Activated CD4-positive, alpha-beta T cell treated with anti-CD3 and anti-CD28 coated beads, Interleukin-2, amount 10 ng/mL, durations not matched to agents 24 days and 14 days (primary cell): ENCODE measurements around the gene EFHD1. TPM values are rescaled to one million over a fixed set of nuclear protein-coding genes. Genes with fewer than 3 reads are reported as not detected.
"Not testable (repeated sequence)": the region's sequence is repeated elsewhere in the genome, so short reads cannot be mapped to it uniquely, and the experiment has no call there.

ENCODE experiments used
- DNase-seq: peaks from one replicate; pipeline ENCODE4 v3.0.0; 2022
- H3K27ac Mint-ChIP-seq: one replicate; pipeline ENCODE4 v1.8.0; 2022; ENCODE audit warnings: mild to moderate bottlenecking, mixed read lengths
- H3K27me3 Mint-ChIP-seq: one replicate; pipeline ENCODE4 v1.8.0; 2022; ENCODE audit warnings: mixed read lengths
- H3K36me3 Mint-ChIP-seq: one replicate; pipeline ENCODE4 v1.8.0; 2022; ENCODE audit warnings: low read depth, mild to moderate bottlenecking, mixed read lengths
- H3K4me1 Mint-ChIP-seq: one replicate; pipeline ENCODE4 v1.8.0; 2021; ENCODE audit warnings: mixed read lengths
- H3K4me3 Mint-ChIP-seq: one replicate; pipeline ENCODE4 v1.8.0; 2022; ENCODE audit warnings: mild to moderate bottlenecking, moderate library complexity, mixed read lengths
- H3K9me3 Mint-ChIP-seq: one replicate; pipeline ENCODE4 v1.8.0; 2021; ENCODE audit warnings: mixed read lengths
- intact Hi-C: fragments of 100-400 bp; cut with micrococcal nuclease; formaldehyde crosslinking; loops from one replicate; pipeline ENCODE4 v1.15.1; 2023
- total RNA-seq: library from RNA; stranded (reverse); gene quantifications from 2 replicates; pipeline ENCODE4 v1.2.3, GENCODE V29; 2022

EFHD1 gene
- total RNA-seq, 1 donor from 2014 or later, result 0.49 TPM

GRCh38 chr2:232632229-232632903, 1.0 kb upstream of the EFHD1 start:
- no peaks in the 10 kb centered on the region for H3K9me3 Mint-ChIP-seq
- H3K27me3 Mint-ChIP-seq, result peaks cover 44% of the 10 kb centered on the region
- peaks cover 1% of the 10 kb centered on the region for H3K36me3 Mint-ChIP-seq
- intact Hi-C loops, result no loop called here
- H3K27ac Mint-ChIP-seq, result no peak overlapping the region
- H3K4me1 Mint-ChIP-seq, result peaks cover 5% of the 10 kb centered on the region
- H3K4me3 Mint-ChIP-seq, result peak overlapping the region; percentile 49
- DNase-seq, result no peak

- peaks cover 1% of the 10 kb centered on the region for H3K36me3 Mint-ChIP-seq
- peaks cover 5% of the 10 kb centered on the region for H3K4me1 Mint-ChIP-seq
- DNase-seq, result no peak
- no peak overlapping the region for H3K27ac Mint-ChIP-seq
- intact Hi-C loops, result no loop called here
- H3K27me3 Mint-ChIP-seq, result peaks cover 45% of the 10 kb centered on the region
- peak overlapping the region; percentile 49 for H3K4me3 Mint-ChIP-seq
- no peaks in the 10 kb centered on the region for H3K9me3 Mint-ChIP-seq
These were observed 446 bp upstream of the EFHD1 start for GRCh38 chr2:232632904-232633412.

- H3K27me3 Mint-ChIP-seq, result peaks cover 54% of the 10 kb centered on the region
- H3K9me3 Mint-ChIP-seq, result no peaks in the 10 kb centered on the region
- H3K27ac Mint-ChIP-seq, result no peak overlapping the region
- H3K4me3 Mint-ChIP-seq, result peak overlapping the region; percentile 34
- DNase-seq, result no peak
- H3K36me3 Mint-ChIP-seq, result peaks cover 1% of the 10 kb centered on the region
- H3K4me1 Mint-ChIP-seq, result peaks cover 5% of the 10 kb centered on the region
- intact Hi-C loops, result no loop called here
These were observed 1.1 kb downstream of the EFHD1 start for GRCh38 chr2:232634206-232635150.

GRCh38 chr2:232635376-232635775, 2.0 kb downstream of the EFHD1 start:
- H3K4me1 Mint-ChIP-seq, DNase-seq, H3K9me3 Mint-ChIP-seq, H3K27ac Mint-ChIP-seq, intact Hi-C loops, H3K36me3 Mint-ChIP-seq: not testable (repeated sequence)
- H3K4me3 Mint-ChIP-seq, result peak overlapping the region; percentile 34
- H3K27me3 Mint-ChIP-seq, result peaks cover 58% of the 10 kb centered on the region

- Mint-ChIP-seq H3K36me3 (peaks cover 1% of the 10 kb centered on the region), H3K27me3 (peaks cover 59% of the 10 kb centered on the region), H3K4me1 (peaks cover 5% of the 10 kb centered on the region), H3K4me3 (no peak overlapping the region), H3K9me3 (no peaks in the 10 kb centered on the region), H3K27ac (no peak overlapping the region)
- DNase-seq, result no peak
- intact Hi-C loops, result no loop called here
These were observed 2.4 kb downstream of the EFHD1 start for GRCh38 chr2:232635820-232636219.

- Mint-ChIP-seq H3K36me3 (peaks cover 1% of the 10 kb centered on the region), H3K9me3 (no peaks in the 10 kb centered on the region), H3K27ac (no peak overlapping the region), H3K4me3 (no peak overlapping the region), H3K4me1 (peaks cover 5% of the 10 kb centered on the region), H3K27me3 (peaks cover 55% of the 10 kb centered on the region)
- DNase-seq, result no peak
- intact Hi-C loops, result no loop called here
These were observed 3.5 kb downstream of the EFHD1 start for GRCh38 chr2:232636788-232637420.

- Mint-ChIP-seq H3K9me3 (no peaks in the 10 kb centered on the region), H3K4me1 (no peaks in the 10 kb centered on the region), H3K36me3 (no peaks in the 10 kb centered on the region), H3K27me3 (peaks cover 52% of the 10 kb centered on the region), H3K27ac (no peak overlapping the region), H3K4me3 (no peak overlapping the region)
- no peak for DNase-seq
- intact Hi-C loops, result no loop called here
These were observed 4.6 kb downstream of the EFHD1 start for GRCh38 chr2:232637866-232638583.

- H3K36me3 Mint-ChIP-seq, result no peaks in the 10 kb centered on the region
- H3K9me3 Mint-ChIP-seq, result no peaks in the 10 kb centered on the region
- H3K27ac Mint-ChIP-seq, result no peak overlapping the region
- DNase-seq, result no peak
- intact Hi-C loops, result no loop called here
- no peak overlapping the region for H3K4me3 Mint-ChIP-seq
- no peaks in the 10 kb centered on the region for H3K4me1 Mint-ChIP-seq
- H3K27me3 Mint-ChIP-seq, result peaks cover 40% of the 10 kb centered on the region
These were observed 7.9 kb downstream of the EFHD1 start for GRCh38 chr2:232641153-232641848.

- H3K27ac Mint-ChIP-seq, result no peak overlapping the region
- no peak overlapping the region for H3K4me3 Mint-ChIP-seq
- peaks cover 32% of the 10 kb centered on the region for H3K27me3 Mint-ChIP-seq
- H3K9me3 Mint-ChIP-seq, result no peaks in the 10 kb centered on the region
- no peaks in the 10 kb centered on the region for H3K4me1 Mint-ChIP-seq
- no peak for DNase-seq
- intact Hi-C loops, result no loop called here
- H3K36me3 Mint-ChIP-seq, result no peaks in the 10 kb centered on the region
These were observed 9.7 kb downstream of the EFHD1 start for GRCh38 chr2:232643147-232643425.

- DNase-seq, result no peak
- Mint-ChIP-seq H3K27ac (no peak overlapping the region), H3K4me1 (no peaks in the 10 kb centered on the region), H3K9me3 (no peaks in the 10 kb centered on the region), H3K27me3 (peaks cover 25% of the 10 kb centered on the region), H3K4me3 (no peak overlapping the region), H3K36me3 (no peaks in the 10 kb centered on the region)
- intact Hi-C loops, result no loop called here
These were observed 10.5 kb downstream of the EFHD1 start for GRCh38 chr2:232643813-232644347.

- Mint-ChIP-seq H3K9me3 (no peaks in the 10 kb centered on the region), H3K36me3 (no peaks in the 10 kb centered on the region)
- intact Hi-C loops, result no loop called here
These were observed 11.7 kb downstream of the EFHD1 start for GRCh38 chr2:232645061-232645460.

GRCh38 chr2:232646726-232647125, 13.3 kb downstream of the EFHD1 start:
- Mint-ChIP-seq H3K27ac (no peak overlapping the region), H3K4me1 (no peaks in the 10 kb centered on the region), H3K36me3 (no peaks in the 10 kb centered on the region), H3K27me3 (peaks cover 8% of the 10 kb centered on the region), H3K4me3 (no peak overlapping the region), H3K9me3 (no peaks in the 10 kb centered on the region)
- DNase-seq, result no peak
- intact Hi-C loops, result no loop called here

More at GRCh38 chr2:232645061-232645460, 11.7 kb downstream of the EFHD1 start:
- H3K27me3 Mint-ChIP-seq, result peaks cover 13% of the 10 kb centered on the region
- H3K4me3 Mint-ChIP-seq, result no peak overlapping the region
- no peak for DNase-seq
- H3K27ac Mint-ChIP-seq, result no peak overlapping the region
- no peaks in the 10 kb centered on the region for H3K4me1 Mint-ChIP-seq

GRCh38 chr2:232647261-232647660, 13.9 kb downstream of the EFHD1 start:
- H3K27me3 Mint-ChIP-seq, result peaks cover 8% of the 10 kb centered on the region
- H3K27ac Mint-ChIP-seq, result no peak overlapping the region
- intact Hi-C loops, result no loop called here
- no peaks in the 10 kb centered on the region for H3K4me1 Mint-ChIP-seq
- no peaks in the 10 kb centered on the region for H3K9me3 Mint-ChIP-seq
- DNase-seq, result no peak
- H3K4me3 Mint-ChIP-seq, result no peak overlapping the region
- H3K36me3 Mint-ChIP-seq, result no peaks in the 10 kb centered on the region
